GM12864 (cell line): ENCODE results near the gene NLRP6.

Source experiments
- DNase-seq: peaks from one replicate; pipeline ENCODE4 v3.0.0-alpha.2; 2011; ENCODE audit warnings: low read depth
- H3K4me3 ChIP-seq: 2 replicates; pipeline ENCODE4 v1.5.1; 2011; ENCODE audit warnings: mild to moderate bottlenecking, low read depth, low read length, control low read depth
- CTCF ChIP-seq: IDR thresholded peaks from 2 replicates; pipeline ENCODE4 v1.5.1; 2011; ENCODE audit warnings: low read depth, mild to moderate bottlenecking, moderate library complexity, low read length, control low read depth, inconsistent platforms; ENCODE audit errors: missing control alignments

The NLRP6 gene

GRCh38 chr11:279040-279965 is 1.1 kb downstream of the NLRP6 start:
- H3K4me3 ChIP-seq = no peak overlapping the region

GRCh38 chr11:279966-280705 is 1.9 kb downstream of the NLRP6 start:
- TF ChIP-seq CTCF = no peak
- H3K4me3 ChIP-seq = no peak overlapping the region
- no peak for DNase-seq

More at GRCh38 chr11:279040-279965, 1.1 kb downstream of the NLRP6 start:
- no peak for DNase-seq
- no peak for TF ChIP-seq CTCF

GRCh38 chr11:280706-281485 is 2.7 kb downstream of the NLRP6 start:
- DNase-seq = no peak
- H3K4me3 ChIP-seq = no peak overlapping the region
- TF ChIP-seq CTCF = no peak

GRCh38 chr11:281486-282161 is 3.4 kb downstream of the NLRP6 start:
- DNase-seq = no peak
- no peak overlapping the region for H3K4me3 ChIP-seq
- TF ChIP-seq CTCF = no peak

- no peak overlapping the region for H3K4me3 ChIP-seq
- no peak for TF ChIP-seq CTCF
- no peak for DNase-seq
These were observed 4.0 kb downstream of the NLRP6 start for GRCh38 chr11:282171-282570.

- H3K4me3 ChIP-seq = no peak overlapping the region
- DNase-seq = no peak
- TF ChIP-seq CTCF = no peak
These were observed 4.6 kb downstream of the NLRP6 start for GRCh38 chr11:282630-283360.
